Cardiac fibroblast (primary cell): Measurements from ENCODE around the gene LPCAT3.

Experiments
- DNase-seq, 2 donors: peaks; one replicate each; pipeline versions ENCODE4 v3.0.0 to v3.0.0-alpha.2; 2010; ENCODE audit warnings: low read depth in 2 of 2
- H3K4me3 ChIP-seq, 2 donors: replicated peaks in 1 of 2; 1 replicate in 1 of 2; 2 replicates in 1 of 2; pipeline ENCODE4 v1.5.1; 2011; ENCODE audit warnings: low read depth in 2 of 2, low read length in 2 of 2, mild to moderate bottlenecking in 2 of 2, moderate library complexity in 1 of 2
- TF ChIP-seq, protein P1 (sequence below): IDR thresholded peaks from one replicate; pipeline ENCODE4 v1.5.1; 2011; ENCODE audit warnings: low read depth, mild to moderate bottlenecking, low read length, inconsistent platforms

The LPCAT3 gene

DNA sequence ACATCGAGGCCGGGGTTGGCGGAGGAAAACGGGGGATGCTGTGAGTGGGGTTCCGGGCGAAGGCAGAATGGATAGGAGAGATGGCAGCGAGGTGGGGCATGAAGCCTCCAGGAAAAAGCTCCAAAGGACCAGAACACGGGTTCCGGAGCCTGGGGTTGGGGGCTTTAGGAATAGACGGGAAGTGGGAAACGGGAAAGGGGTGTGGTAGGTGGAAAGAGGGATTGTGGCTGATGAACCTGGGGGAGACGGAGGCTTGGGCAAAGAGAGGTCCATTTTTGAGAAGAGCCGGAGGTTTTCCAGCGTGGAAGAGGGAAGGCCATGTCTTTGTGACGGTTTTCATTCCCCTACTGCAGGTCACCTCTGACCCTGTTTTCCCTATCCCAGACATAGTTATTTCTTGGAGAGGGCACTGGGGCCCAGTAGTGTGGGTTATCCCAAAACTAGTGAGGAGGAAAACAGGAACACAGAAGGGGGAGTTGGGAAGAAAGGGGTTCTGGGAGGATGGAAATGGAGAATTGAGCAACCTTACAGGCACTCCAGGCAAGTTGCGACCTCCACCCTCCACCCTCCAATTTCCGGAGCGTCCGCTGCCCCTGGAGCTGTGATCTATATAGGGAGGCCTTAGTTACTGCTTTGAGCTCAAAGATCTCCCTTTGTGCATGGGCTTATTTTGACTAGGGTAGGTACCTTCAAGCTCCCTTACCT, 89.4 kb downstream of the LPCAT3 start:
- TF ChIP-seq, protein P1, sequence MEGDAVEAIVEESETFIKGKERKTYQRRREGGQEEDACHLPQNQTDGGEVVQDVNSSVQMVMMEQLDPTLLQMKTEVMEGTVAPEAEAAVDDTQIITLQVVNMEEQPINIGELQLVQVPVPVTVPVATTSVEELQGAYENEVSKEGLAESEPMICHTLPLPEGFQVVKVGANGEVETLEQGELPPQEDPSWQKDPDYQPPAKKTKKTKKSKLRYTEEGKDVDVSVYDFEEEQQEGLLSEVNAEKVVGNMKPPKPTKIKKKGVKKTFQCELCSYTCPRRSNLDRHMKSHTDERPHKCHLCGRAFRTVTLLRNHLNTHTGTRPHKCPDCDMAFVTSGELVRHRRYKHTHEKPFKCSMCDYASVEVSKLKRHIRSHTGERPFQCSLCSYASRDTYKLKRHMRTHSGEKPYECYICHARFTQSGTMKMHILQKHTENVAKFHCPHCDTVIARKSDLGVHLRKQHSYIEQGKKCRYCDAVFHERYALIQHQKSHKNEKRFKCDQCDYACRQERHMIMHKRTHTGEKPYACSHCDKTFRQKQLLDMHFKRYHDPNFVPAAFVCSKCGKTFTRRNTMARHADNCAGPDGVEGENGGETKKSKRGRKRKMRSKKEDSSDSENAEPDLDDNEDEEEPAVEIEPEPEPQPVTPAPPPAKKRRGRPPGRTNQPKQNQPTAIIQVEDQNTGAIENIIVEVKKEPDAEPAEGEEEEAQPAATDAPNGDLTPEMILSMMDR, result no peak

DNA sequence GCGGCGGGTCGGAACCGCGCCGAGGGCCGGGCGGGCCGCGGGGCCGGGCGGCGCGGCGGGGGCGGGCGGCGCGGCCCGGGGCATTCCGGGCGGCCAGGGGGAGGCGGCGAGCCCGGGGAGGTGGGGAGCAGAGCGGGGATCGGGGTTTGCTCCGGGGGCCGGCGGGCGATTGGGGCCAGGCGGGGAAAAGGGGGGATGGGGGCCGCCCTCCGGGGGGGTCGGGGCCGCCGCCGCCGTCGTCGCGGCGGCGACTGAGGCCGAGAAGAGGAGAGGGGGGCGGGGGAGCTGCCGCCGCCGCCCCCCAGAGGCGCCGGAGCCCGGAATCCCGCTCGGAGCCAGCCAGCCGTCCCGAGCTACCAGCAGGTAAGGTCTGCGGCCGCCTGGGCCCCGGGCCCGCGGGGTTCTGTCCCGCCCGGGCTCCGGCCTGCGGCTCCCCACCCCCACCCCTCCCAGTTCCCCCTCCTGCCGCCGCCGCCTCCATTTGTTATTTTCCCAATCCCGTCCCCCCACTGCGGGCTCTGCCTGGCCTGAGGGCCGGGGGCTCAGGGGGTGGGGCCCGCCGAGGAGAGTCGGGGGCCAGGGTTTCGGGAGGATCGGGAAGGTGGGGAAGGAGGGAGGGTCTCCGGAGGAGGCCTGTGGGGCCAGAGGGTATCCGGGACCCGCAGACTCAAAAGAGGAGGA, 90.1 kb downstream of the LPCAT3 start:
- TF ChIP-seq, protein P1, result no peak
- DNase-seq, result no peak
- H3K4me3 ChIP-seq, result peak overlapping the region; percentile 79 to 89

More for the DNA sequence above, 89.4 kb downstream of the LPCAT3 start:
- H3K4me3 ChIP-seq, result peak overlapping the region; percentile 79 to 89
- no peak for DNase-seq

DNA sequence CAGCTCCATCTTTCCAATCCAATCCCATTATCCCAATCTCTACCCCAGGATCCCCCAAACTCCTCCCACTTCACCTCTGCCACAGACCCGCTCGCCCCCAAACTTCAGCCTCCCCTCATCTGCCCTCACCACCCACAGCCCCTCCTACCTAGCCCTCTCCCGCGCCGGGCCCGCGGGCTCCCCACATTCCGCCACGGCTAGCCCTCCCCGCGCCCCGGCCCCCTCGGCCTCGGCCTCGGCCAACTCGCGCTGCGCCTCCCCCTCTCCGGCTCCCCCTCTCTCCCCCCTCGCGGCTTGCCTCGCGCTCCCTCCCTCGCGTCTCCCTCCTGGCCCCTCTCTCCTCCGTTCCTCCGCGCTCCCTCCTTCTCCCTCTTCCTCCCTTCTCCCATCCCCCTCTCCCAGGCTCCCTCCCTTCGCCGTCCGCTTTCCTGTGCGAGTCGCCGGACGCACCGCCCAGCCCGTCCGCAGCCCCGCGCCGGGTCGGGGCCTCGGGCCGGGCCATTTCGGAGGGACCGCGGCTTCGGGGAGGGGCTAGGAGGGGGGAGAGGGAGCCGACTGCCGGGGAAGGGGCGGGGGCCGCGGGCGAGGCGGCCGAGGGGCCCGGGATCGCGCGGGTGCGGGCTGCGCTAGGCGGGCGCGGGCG, 90.8 kb downstream of the LPCAT3 start, which contains the start of gene ATN1:
TSS of gene ATN1 (plus strand) at position 581 of the 643 bp plus-strand sequence. CDS start 6,043 bp downstream, outside the sequence.
- DNase-seq, result peak; percentile 75 to 92
- TF ChIP-seq, protein P1, result no peak
- peak within 1 kb of the TSS; percentile 79 to 89 for H3K4me3 ChIP-seq
